CD14-positive monocyte (primary cell): ENCODE measurements around the gene DEF6. TPM values are rescaled to one million over a fixed set of nuclear protein-coding genes. Genes with fewer than 3 reads are reported as not detected.

Source experiments
- DNase-seq, 3 donors: peaks; one replicate each; pipeline ENCODE4 v3.0.0-alpha.2; 2011 to 2022
- H2AFZ ChIP-seq: 2 replicates; pipeline ENCODE4 v1.6.0; 2012; ENCODE audit warnings: mild to moderate bottlenecking, low read depth, low read length, inconsistent platforms; ENCODE audit not compliant: insufficient read depth, poor library complexity, severe bottlenecking
- H3K27ac ChIP-seq, 2 donors: 1 replicate in 1 of 2; 2 replicates in 1 of 2; pipeline ENCODE4 v1.5.1; 2012 to 2013; ENCODE audit warnings: low read length in 2 of 2, control low read depth in 1 of 2, inconsistent platforms in 1 of 2, low read depth in 1 of 2, mild to moderate bottlenecking in 1 of 2
- H3K27me3 ChIP-seq, 2 donors: one replicate each; pipeline versions ENCODE4 v1.6.0 to v1.6.1; 2011 to 2013; ENCODE audit warnings: low read length in 2 of 2; ENCODE audit not compliant: control insufficient read depth in 2 of 2, insufficient read depth in 2 of 2
- H3K36me3 ChIP-seq, 2 donors: replicated peaks in 1 of 2; 1 replicate in 1 of 2; 2 replicates in 1 of 2; pipeline versions ENCODE4 v1.5.1 to v1.6.1; 2012 to 2013; ENCODE audit warnings: low read length in 2 of 2, control low read depth in 1 of 2, inconsistent platforms in 1 of 2, mild to moderate bottlenecking in 1 of 2; ENCODE audit not compliant: insufficient read depth in 2 of 2, control insufficient read depth in 1 of 2
- H3K4me1 ChIP-seq, 2 donors: 1 replicate in 1 of 2; 2 replicates in 1 of 2; pipeline versions ENCODE4 v1.5.1 to v1.6.1; 2012 to 2013; ENCODE audit warnings: low read length in 2 of 2, control low read depth in 1 of 2, inconsistent platforms in 1 of 2, mild to moderate bottlenecking in 1 of 2, moderate library complexity in 1 of 2; ENCODE audit not compliant: insufficient read depth in 2 of 2, control insufficient read depth in 1 of 2
- H3K4me2 ChIP-seq: replicated peaks from 2 replicates; pipeline ENCODE3; 2012; ENCODE audit warnings: low read length, moderate library complexity, mild to moderate bottlenecking; ENCODE audit not compliant: poor library complexity, severe bottlenecking; ENCODE audit errors: extremely low read depth
- H3K4me3 ChIP-seq, 3 experiments: fragments of 200-600 bp in 1 of 3; sonication (generic) in 1 of 3; replicated peaks in 1 of 3; 1 replicate in 2 of 3; 2 replicates in 1 of 3; pipeline ENCODE4 v1.5.1; 2011 to 2013; ENCODE audit warnings: low read length in 3 of 3, mild to moderate bottlenecking in 3 of 3, control low read depth in 2 of 3, low read depth in 2 of 3, inconsistent platforms in 1 of 3, moderate library complexity in 1 of 3
- H3K79me2 ChIP-seq: 2 replicates; pipeline ENCODE4 v1.6.0; 2012; ENCODE audit warnings: mild to moderate bottlenecking, control low read depth, inconsistent platforms, low read length, moderate library complexity; ENCODE audit not compliant: insufficient read depth
- H3K9ac ChIP-seq: 2 replicates; pipeline ENCODE4 v1.6.0; 2017; ENCODE audit warnings: low read length, mild to moderate bottlenecking; ENCODE audit not compliant: insufficient read depth, poor library complexity, severe bottlenecking
- H3K9me3 ChIP-seq, 2 donors: replicated peaks in 1 of 2; 1 replicate in 1 of 2; 2 replicates in 1 of 2; pipeline versions ENCODE4 v1.5.1 to v1.6.1; 2012 to 2013; ENCODE audit warnings: low read length in 2 of 2, control low read depth in 1 of 2; ENCODE audit not compliant: control insufficient read depth in 1 of 2, insufficient read depth in 1 of 2
- H4K20me1 ChIP-seq: 2 replicates; pipeline ENCODE4 v1.6.0; 2012; ENCODE audit warnings: mild to moderate bottlenecking, low read length, control low read depth, moderate library complexity; ENCODE audit not compliant: insufficient read depth
- H3K27ac Mint-ChIP-seq, 7 donors: one replicate each; pipeline ENCODE4 v1.8.0; 2020; ENCODE audit warnings: mild to moderate bottlenecking in 7 of 7, mixed read lengths in 7 of 7, moderate library complexity in 6 of 7, inconsistent platforms in 2 of 7
- H3K27me3 Mint-ChIP-seq, 3 donors: one replicate each; pipeline ENCODE4 v1.8.0; 2021 to 2022; ENCODE audit warnings: low read depth in 3 of 3, mild to moderate bottlenecking in 3 of 3, mixed read lengths in 3 of 3, moderate library complexity in 3 of 3, inconsistent platforms in 1 of 3
- H3K36me3 Mint-ChIP-seq, 2 donors: one replicate each; pipeline ENCODE4 v1.8.0; 2020; ENCODE audit warnings: mixed read lengths in 2 of 2, inconsistent platforms in 1 of 2, mild to moderate bottlenecking in 1 of 2
- H3K4me1 Mint-ChIP-seq: one replicate; pipeline ENCODE4 v1.8.0; 2020; ENCODE audit warnings: mild to moderate bottlenecking, mixed read lengths
- H3K4me3 Mint-ChIP-seq, 2 donors: one replicate each; pipeline ENCODE4 v1.8.0; 2020; ENCODE audit warnings: mild to moderate bottlenecking in 2 of 2, mixed read lengths in 2 of 2, moderate library complexity in 1 of 2
- H3K9me3 Mint-ChIP-seq, 7 donors: one replicate each; pipeline ENCODE4 v1.8.0; 2020 to 2022; ENCODE audit warnings: mixed read lengths in 7 of 7, mild to moderate bottlenecking in 6 of 7, moderate library complexity in 6 of 7, inconsistent platforms in 2 of 7
- WGBS: methylation state at CpG from one replicate; pipeline ENCODE4 v1.1.5; 2013; ENCODE audit warnings: missing lambda C conversion rate; ENCODE audit not compliant: insufficient coverage; 5-methylcytosine and 5-hydroxymethylcytosine counted together
- intact Hi-C, 2 donors: fragments of 100-400 bp; cut with micrococcal nuclease; formaldehyde crosslinking; loops; one replicate each; pipeline versions ENCODE4 v1.15.0 to v1.15.1; 2023
- polyA plus RNA-seq, 3 donors: library from polyadenylated mRNA; depleted of rRNA in 1 of 3; unstranded in 2 of 3; stranded (reverse) in 1 of 3; fragments of 300-500 nt in 2 of 3; fragments of >200 nt in 1 of 3; fragmentation: Illumina TruSeq in 2 of 3; gene quantifications; 1 replicate in 2 of 3; 2 replicates in 1 of 3; pipeline ENCODE4 v1.2.3, GENCODE V29; 2012 to 2021
- TF ChIP-seq, protein P1 (sequence below): fragments of 200-600 bp; IDR thresholded peaks from one replicate; pipeline ENCODE4 v1.8.0; 2022; ENCODE audit warnings: antibody characterized with exemption, mild to moderate bottlenecking

Gene DEF6
- polyA plus RNA-seq, 3 donors = 41.2 to 110 (median 59.3) TPM

DNA sequence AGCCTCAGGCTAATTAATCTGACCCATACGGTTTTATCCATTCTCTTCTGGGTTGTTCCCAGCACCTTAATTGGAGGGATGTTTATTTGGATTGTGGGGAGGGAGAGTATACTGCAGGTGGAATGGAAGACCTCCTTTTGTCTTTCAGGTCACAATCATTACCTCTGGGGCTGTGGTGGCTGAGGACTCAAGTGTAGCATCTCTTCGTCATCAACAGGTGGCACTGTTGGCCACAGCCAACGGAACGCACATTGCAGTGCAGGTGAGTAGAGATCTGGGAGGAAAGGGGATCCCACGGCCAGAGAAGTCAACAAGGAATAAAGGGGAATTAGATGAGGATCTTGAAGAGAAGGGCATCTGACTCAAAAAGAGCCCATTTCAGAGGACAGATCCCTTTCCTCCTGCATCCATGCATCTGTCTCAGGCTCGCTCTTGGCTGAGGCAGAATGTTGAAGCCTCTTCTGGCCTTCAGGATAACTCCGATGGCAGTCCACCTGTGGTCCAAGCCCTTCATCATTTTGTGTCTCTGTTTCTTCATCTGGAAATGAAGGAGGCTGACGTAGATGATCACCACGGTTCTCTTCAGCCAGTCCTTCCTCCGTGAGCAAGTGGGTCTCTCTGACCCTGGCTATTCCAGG, 3.2 kb upstream of the DEF6 start:
- 68% methylated on average over 6 of the region's 10 CpGs for WGBS
- H3K79me2 ChIP-seq = peaks cover 23% of the 10 kb centered on the region
- Mint-ChIP-seq H3K36me3 (peaks cover 62 to 76% of the 10 kb centered on the region in 2 donors), H3K4me3 (no peak overlapping the region), H3K27ac (no peak overlapping the region), H3K27me3 (peaks cover 0 to 2% (median 0%) of the 10 kb centered on the region in 3 donors), H3K4me1 (peaks cover 26% of the 10 kb centered on the region), H3K9me3 (no peaks in the 10 kb centered on the region)
- TF ChIP-seq, protein P1, sequence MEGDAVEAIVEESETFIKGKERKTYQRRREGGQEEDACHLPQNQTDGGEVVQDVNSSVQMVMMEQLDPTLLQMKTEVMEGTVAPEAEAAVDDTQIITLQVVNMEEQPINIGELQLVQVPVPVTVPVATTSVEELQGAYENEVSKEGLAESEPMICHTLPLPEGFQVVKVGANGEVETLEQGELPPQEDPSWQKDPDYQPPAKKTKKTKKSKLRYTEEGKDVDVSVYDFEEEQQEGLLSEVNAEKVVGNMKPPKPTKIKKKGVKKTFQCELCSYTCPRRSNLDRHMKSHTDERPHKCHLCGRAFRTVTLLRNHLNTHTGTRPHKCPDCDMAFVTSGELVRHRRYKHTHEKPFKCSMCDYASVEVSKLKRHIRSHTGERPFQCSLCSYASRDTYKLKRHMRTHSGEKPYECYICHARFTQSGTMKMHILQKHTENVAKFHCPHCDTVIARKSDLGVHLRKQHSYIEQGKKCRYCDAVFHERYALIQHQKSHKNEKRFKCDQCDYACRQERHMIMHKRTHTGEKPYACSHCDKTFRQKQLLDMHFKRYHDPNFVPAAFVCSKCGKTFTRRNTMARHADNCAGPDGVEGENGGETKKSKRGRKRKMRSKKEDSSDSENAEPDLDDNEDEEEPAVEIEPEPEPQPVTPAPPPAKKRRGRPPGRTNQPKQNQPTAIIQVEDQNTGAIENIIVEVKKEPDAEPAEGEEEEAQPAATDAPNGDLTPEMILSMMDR = peak; percentile 74
- peaks cover 58 to 70% of the 10 kb centered on the region in 2 donors for H3K36me3 ChIP-seq
- no peak overlapping the region for H3K4me2 ChIP-seq
- no peaks in the 10 kb centered on the region for H3K9me3 ChIP-seq
- no peaks in the 10 kb centered on the region for H4K20me1 ChIP-seq
- H3K27me3 ChIP-seq = no peaks in the 10 kb centered on the region
- no peak overlapping the region for H3K27ac ChIP-seq
- peaks cover 29 to 32% of the 10 kb centered on the region in 2 donors for H3K4me1 ChIP-seq
- H2AFZ ChIP-seq = no peak overlapping the region
- peak in 2 of 3 donors; percentile 23 to 42 for DNase-seq
- no peak overlapping the region for H3K9ac ChIP-seq
- intact Hi-C loops = loop anchor here (5.0 to 10.0 kb wide), 2 partner anchors 33 to 440 kb away; partner anchors contain the start of gene ARMC12 (in 1 of the 2)
- no peak overlapping the region for H3K4me3 ChIP-seq

DNA sequence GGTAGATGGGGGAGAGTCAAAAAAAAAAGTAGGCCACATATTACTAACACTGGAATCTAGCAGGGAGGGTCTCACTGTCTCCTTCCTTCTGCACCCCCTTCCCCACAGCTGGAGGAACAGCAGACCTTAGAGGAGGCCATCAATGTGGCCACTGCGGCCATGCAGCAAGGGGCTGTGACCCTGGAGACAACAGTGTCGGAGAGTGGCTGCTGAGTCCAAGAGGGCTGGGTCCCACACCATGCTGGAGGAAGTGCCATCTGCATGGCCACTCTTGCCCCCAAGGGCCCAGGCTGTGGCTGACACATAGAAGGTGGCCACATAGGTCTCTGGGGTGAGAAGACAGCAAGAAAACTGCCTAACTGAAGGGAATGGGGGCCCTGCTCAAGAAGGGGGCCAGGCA, 2.6 kb upstream of the DEF6 start:
- Mint-ChIP-seq H3K27me3 (peaks cover 0 to 2% (median 0%) of the 10 kb centered on the region in 3 donors), H3K9me3 (no peaks in the 10 kb centered on the region), H3K27ac (peak overlapping the region in 1 of 7 donors; percentile 43), H3K36me3 (peaks cover 57 to 71% of the 10 kb centered on the region in 2 donors), H3K4me1 (peaks cover 32% of the 10 kb centered on the region), H3K4me3 (no peak overlapping the region)
- Histone ChIP-seq H3K9ac (no peak overlapping the region), H3K79me2 (peaks cover 29% of the 10 kb centered on the region), H3K9me3 (no peaks in the 10 kb centered on the region), H3K4me3 (no peak overlapping the region), H3K27ac (no peak overlapping the region), H3K4me1 (peaks cover 35 to 38% of the 10 kb centered on the region in 2 donors), H3K4me2 (no peak overlapping the region), H2AFZ (no peak overlapping the region), H3K27me3 (no peaks in the 10 kb centered on the region), H3K36me3 (peaks cover 52 to 64% of the 10 kb centered on the region in 2 donors), H4K20me1 (no peaks in the 10 kb centered on the region)
- TF ChIP-seq, protein P1 = no peak
- intact Hi-C loops = loop anchor here (5.0 to 10.0 kb wide), 3 partner anchors 152 to 440 kb away; partner anchors contain the start of genes RPL10A (in 2 of the 2) and ARMC12 (in 1 of the 2)
- DNase-seq = no peak
- 100% methylated on average over 2 of the region's 2 CpGs for WGBS
